ENCODE data around the gene KLK6. TPM values are rescaled to one million over a fixed set of nuclear protein-coding genes. Genes with fewer than 3 reads are reported as not detected.
"Not testable (repeated sequence)": the region's sequence is repeated elsewhere in the genome, so short reads cannot be mapped to it uniquely, and the experiment has no call there.

KLK6 gene
- total RNA-seq, 1 donor from 2014 or later: 5.0 TPM

GRCh38 chr19:51000981-51001380, 31.6 kb upstream of the KLK6 start:
- Mint-ChIP-seq H3K4me1 (ENCODE audit: unreplicated experiment) (peaks cover 3% of the 10 kb centered on the region), H3K4me3 (no peak overlapping the region), H3K9me3 (no peaks in the 10 kb centered on the region), H3K27me3 (peaks cover 32% of the 10 kb centered on the region), H3K27ac (peak overlapping the region; percentile 87), H3K36me3 (no peaks in the 10 kb centered on the region)
- no peak for DNase-seq (ENCODE audit: extremely low spot score, unreplicated experiment)
- TF ChIP-seq CTCF (conservative IDR thresholded peaks at IDR 0.05): no peak

GRCh38 chr19:51000426-51000825, 31.0 kb upstream of the KLK6 start:
- Mint-ChIP-seq H3K27ac (no peak overlapping the region), H3K27me3 (peaks cover 30% of the 10 kb centered on the region), H3K36me3 (no peaks in the 10 kb centered on the region), H3K9me3 (no peaks in the 10 kb centered on the region), H3K4me3 (no peak overlapping the region), H3K4me1 (ENCODE audit: unreplicated experiment) (peaks cover 3% of the 10 kb centered on the region)
- no peak for DNase-seq (ENCODE audit: extremely low spot score, unreplicated experiment)
- no peak for TF ChIP-seq CTCF (conservative IDR thresholded peaks at IDR 0.05)

DNA sequence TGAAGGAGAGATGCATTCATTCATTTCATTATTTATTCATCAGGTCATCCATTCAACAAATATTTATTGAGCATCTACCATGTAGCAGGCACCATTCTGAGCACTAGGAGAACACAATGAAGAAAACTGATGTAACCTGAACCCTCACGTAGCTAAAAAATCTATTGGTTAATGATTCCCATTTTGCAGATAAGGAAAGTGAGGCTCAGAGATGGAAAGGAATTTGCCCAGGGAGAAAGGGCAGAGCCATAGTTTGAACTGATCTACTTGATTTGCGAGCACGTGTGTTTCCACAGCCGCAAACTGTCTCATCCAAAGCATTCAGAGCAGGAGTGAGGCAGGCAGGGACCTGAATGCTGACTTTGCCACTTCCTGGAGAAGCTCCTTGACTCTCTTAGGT, 29.3 kb upstream of the KLK6 start:
- no peak for DNase-seq (ENCODE audit: extremely low spot score, unreplicated experiment)
- H3K36me3 Mint-ChIP-seq: no peaks in the 10 kb centered on the region
- H3K9me3 Mint-ChIP-seq: no peaks in the 10 kb centered on the region
- H3K27me3 Mint-ChIP-seq: peaks cover 18% of the 10 kb centered on the region
- TF ChIP-seq CTCF (conservative IDR thresholded peaks at IDR 0.05): no peak
- peaks cover 3% of the 10 kb centered on the region for H3K4me1 Mint-ChIP-seq (ENCODE audit: unreplicated experiment)
- H3K27ac Mint-ChIP-seq: no peak overlapping the region
- no peak overlapping the region for H3K4me3 Mint-ChIP-seq

DNA sequence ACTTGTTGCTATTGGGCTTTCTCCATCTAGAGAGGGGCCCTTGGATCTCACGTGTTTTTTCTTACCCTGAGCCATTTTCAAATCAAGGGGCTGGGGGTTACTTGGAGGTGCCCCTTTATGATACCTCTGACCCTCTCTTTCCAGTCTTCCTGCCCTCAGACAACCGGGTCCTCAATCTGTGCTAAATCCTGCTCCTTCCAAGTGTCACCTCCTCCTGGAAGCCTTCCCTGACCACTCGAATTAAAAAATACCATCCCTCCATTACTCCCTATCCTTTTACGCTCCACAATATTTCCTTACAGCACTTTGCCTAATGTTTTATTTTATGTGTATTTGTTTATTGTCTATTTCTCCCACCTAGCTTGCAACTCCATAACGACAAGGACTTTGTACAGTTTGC, 28.7 kb upstream of the KLK6 start:
- peaks cover 17% of the 10 kb centered on the region for H3K27me3 Mint-ChIP-seq
- no peak for DNase-seq (ENCODE audit: extremely low spot score, unreplicated experiment)
- no peaks in the 10 kb centered on the region for H3K36me3 Mint-ChIP-seq
- no peak overlapping the region for H3K27ac Mint-ChIP-seq
- no peaks in the 10 kb centered on the region for H3K9me3 Mint-ChIP-seq
- peaks cover 3% of the 10 kb centered on the region for H3K4me1 Mint-ChIP-seq (ENCODE audit: unreplicated experiment)
- H3K4me3 Mint-ChIP-seq: no peak overlapping the region
- TF ChIP-seq CTCF (conservative IDR thresholded peaks at IDR 0.05): no peak

DNA sequence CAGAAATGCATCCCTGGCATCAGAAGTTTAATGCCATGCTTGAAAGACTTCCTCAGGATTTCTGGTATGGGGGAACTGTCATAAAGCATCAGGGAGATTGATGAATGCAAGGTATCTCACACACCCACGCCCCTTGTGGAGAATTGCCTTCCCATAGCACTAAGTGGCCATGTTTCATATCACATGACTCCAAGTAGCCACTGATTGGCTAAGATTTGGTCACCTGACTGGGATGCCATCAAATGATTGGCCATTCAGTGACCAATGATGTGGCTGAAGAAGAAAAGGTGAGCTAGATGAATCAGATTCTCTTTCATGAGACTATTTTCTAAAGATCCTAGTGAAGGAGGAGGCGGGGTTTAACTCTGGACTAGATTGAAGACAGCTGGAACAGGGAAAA, 24.7 kb upstream of the KLK6 start:
- H3K9me3 Mint-ChIP-seq: no peaks in the 10 kb centered on the region
- TF ChIP-seq CTCF (conservative IDR thresholded peaks at IDR 0.05): no peak
- DNase-seq (ENCODE audit: extremely low spot score, unreplicated experiment): no peak
- no peaks in the 10 kb centered on the region for H3K4me1 Mint-ChIP-seq (ENCODE audit: unreplicated experiment)
- no peak overlapping the region for H3K4me3 Mint-ChIP-seq
- H3K36me3 Mint-ChIP-seq: no peaks in the 10 kb centered on the region
- no peak overlapping the region for H3K27ac Mint-ChIP-seq
- H3K27me3 Mint-ChIP-seq: peaks cover 32% of the 10 kb centered on the region

- no peak for TF ChIP-seq CTCF (conservative IDR thresholded peaks at IDR 0.05)
- no peak for DNase-seq (ENCODE audit: extremely low spot score, unreplicated experiment)
- Mint-ChIP-seq H3K27me3 (peaks cover 39% of the 10 kb centered on the region), H3K4me3 (no peak overlapping the region), H3K9me3 (no peaks in the 10 kb centered on the region), H3K27ac (no peak overlapping the region), H3K36me3 (no peaks in the 10 kb centered on the region), H3K4me1 (ENCODE audit: unreplicated experiment) (no peaks in the 10 kb centered on the region)
These were observed 23.3 kb upstream of the KLK6 start for GRCh38 chr19:50992666-50993035.

GRCh38 chr19:50984416-50984815, 15.0 kb upstream of the KLK6 start:
- H3K27ac Mint-ChIP-seq; H3K9me3 Mint-ChIP-seq; H3K4me1 Mint-ChIP-seq (ENCODE audit: unreplicated experiment); DNase-seq (ENCODE audit: extremely low spot score, unreplicated experiment); H3K36me3 Mint-ChIP-seq; H3K4me3 Mint-ChIP-seq: not testable (repeated sequence)
- H3K27me3 Mint-ChIP-seq: peaks cover 48% of the 10 kb centered on the region

Measured in type B pancreatic cell (in vitro differentiated cells).